Endothelial cell of umbilical vein (primary cell): ENCODE results near the gene TMOD2.

Experiments
- CTCF ChIP-seq, 2 donors: IDR thresholded peaks; 1 replicate in 1 of 2; 2 replicates in 1 of 2; pipeline ENCODE4 v1.5.1; 2011; ENCODE audit warnings: low read length in 2 of 2, mild to moderate bottlenecking in 2 of 2, moderate library complexity in 2 of 2, control low read depth in 1 of 2, inconsistent platforms in 1 of 2, low read depth in 1 of 2; ENCODE audit not compliant: insufficient read depth in 1 of 2; ENCODE audit errors: extremely low read depth in 1 of 2
- EZH2 ChIP-seq: IDR thresholded peaks from 2 replicates; pipeline ENCODE4 v1.6.1; 2012; ENCODE audit warnings: borderline replicate concordance, low read depth, mild to moderate bottlenecking, moderate library complexity, low read length, inconsistent platforms; ENCODE audit not compliant: severe bottlenecking
- FOS ChIP-seq: IDR thresholded peaks from 2 replicates; pipeline ENCODE4 v1.6.1; 2011; ENCODE audit warnings: mild to moderate bottlenecking, low read length, moderate library complexity, borderline replicate concordance; ENCODE audit not compliant: insufficient read depth
- POLR2A ChIP-seq: IDR thresholded peaks from 2 replicates; pipeline ENCODE4 v1.6.1; 2012; ENCODE audit warnings: low read depth, mild to moderate bottlenecking, control low read depth, low read length
- POLR2AphosphoS5 ChIP-seq: IDR thresholded peaks from 2 replicates; pipeline ENCODE4 v1.6.1; 2012; ENCODE audit warnings: low read depth, mild to moderate bottlenecking, control low read depth, low read length, moderate library complexity; ENCODE audit not compliant: insufficient read depth

GRCh38 chr15:51802593-51802992, 51.2 kb downstream of the TMOD2 start:
- TF ChIP-seq POLR2AphosphoS5, result no peak
- TF ChIP-seq CTCF (IDR thresholded peaks at IDR 0.05; ENCODE audit: extremely low read depth in 1 of 2, insufficient read depth in 1 of 2, low read depth in 1 of 2, low read length in 2 of 2), result no peak
- no peak for TF ChIP-seq EZH2
- no peak for TF ChIP-seq POLR2A
- no peak for TF ChIP-seq FOS
